K562 (cell line): ENCODE measurements around the gene AKAP14. TPM values are rescaled to one million over a fixed set of nuclear protein-coding genes. Genes with fewer than 3 reads are reported as not detected.

ENCODE experiments used
- ATF7 ChIP-seq: fragments of 450-650 bp; IDR thresholded peaks from 2 replicates; pipeline ENCODE4 v1.7.1; 2014; ENCODE audit warnings: mild to moderate bottlenecking, moderate library complexity
- CLOCK ChIP-seq: fragments of 250-450 bp; sonication (Bioruptor Pico); IDR thresholded peaks from 2 replicates; pipeline ENCODE4 v1.4.0; 2020; ENCODE audit warnings: mild to moderate bottlenecking, moderate library complexity, borderline replicate concordance
- DNMT1 ChIP-seq: fragments of 450-650 bp; IDR thresholded peaks from 2 replicates; pipeline ENCODE4 v1.6.1; 2016; ENCODE audit warnings: antibody characterized with exemption, mild to moderate bottlenecking
- PHF8 ChIP-seq: fragments of 200-600 bp; sonication (generic); IDR thresholded peaks from 2 replicates; pipeline ENCODE4 v1.6.1; 2012; ENCODE audit warnings: mixed run types, mild to moderate bottlenecking, inconsistent platforms, low read length, moderate library complexity, borderline replicate concordance
- RREB1 ChIP-seq: fragments of 250-450 bp; sonication (Bioruptor Pico); IDR thresholded peaks from 2 replicates; pipeline ENCODE4 v1.4.0; 2020
- TCF15 ChIP-seq: fragments of 250-450 bp; sonication (Bioruptor Pico); IDR thresholded peaks from 2 replicates; pipeline ENCODE4 v1.8.0; 2022; ENCODE audit warnings: moderate library complexity, mild to moderate bottlenecking, inconsistent platforms
- ZBTB1 ChIP-seq: sonication (generic); formaldehyde crosslinking; IDR thresholded peaks from 2 replicates; pipeline ENCODE4 v1.8.1; 2023; ENCODE audit warnings: missing genetic modification reagents, low read depth, mild to moderate bottlenecking, borderline replicate concordance
- ZNF197 ChIP-seq: fragments of 200-800 bp; sonication (Bioruptor generic); IDR thresholded peaks from 2 replicates; pipeline ENCODE4 v1.6.1; 2016; ENCODE audit warnings: low read depth, missing genetic modification characterization, missing compliant biosample characterization
- ZNF696 ChIP-seq: fragments of 250-450 bp; sonication (Bioruptor Pico); conservative IDR thresholded peaks from 2 replicates; pipeline ENCODE4 v1.4.0; 2020; ENCODE audit warnings: mild to moderate bottlenecking, moderate library complexity
- ZSCAN32 ChIP-seq: fragments of 450-650 bp; formaldehyde crosslinking; IDR thresholded peaks from 2 replicates; pipeline ENCODE4 v1.4.0; 2020; ENCODE audit warnings: mild to moderate bottlenecking, moderate library complexity
- polyA plus RNA-seq, 8 experiments: library from polyadenylated mRNA; depleted of rRNA in 4 of 8; stranded (reverse) in 5 of 8; unstranded in 3 of 8; fragments of >200 nt; fragmentation: Nextera tagmentation in 2 of 8; fragmentation: Illumina TruSeq in 1 of 8; extraction: Ambion mirVana in 2 of 8; extraction: Trizol in 1 of 8; gene quantifications; 2 replicates each; pipeline versions ENCODE4 v1.2.1 to v1.2.3, GENCODE V29; 2011 to 2014; ENCODE audit warnings: inconsistent platforms in 1 of 8, missing spikeins in 1 of 8
- total RNA-seq, 7 experiments: library from RNA; depleted of rRNA in 6 of 7; stranded (reverse); fragments of >200 nt in 6 of 7; fragmentation: Illumina TruSeq in 2 of 7; extraction: Trizol in 2 of 7; gene quantifications; 2 replicates each; pipeline versions ENCODE4 v1.2.1 to v1.2.3, GENCODE V29; 2011 to 2021; ENCODE audit warnings: low replicate concordance in 1 of 7

The AKAP14 gene
- total and polyA plus RNA-seq, 9 of the 15 experiments (the other 6 are each of a cell fraction or from before 2014, with no cell fraction given) = not detected

- TF ChIP-seq RREB1 (CRISPR knock-in tag) = peak; percentile 72; the same call in 1 of the 2 replicates
- TF ChIP-seq TCF15 = no peak
- peak; percentile 70; the same call in 1 of the 2 replicates for TF ChIP-seq PHF8
- TF ChIP-seq ZNF696 = no peak
- no peak for TF ChIP-seq CLOCK (CRISPR knock-in tag)
- no peak for TF ChIP-seq DNMT1
- peak; percentile 84 for TF ChIP-seq ATF7
- TF ChIP-seq ZBTB1 = 0 out of 2 replicates have a peak, but pooled peaks have one; percentile 38
- TF ChIP-seq ZSCAN32 (CRISPR knock-in tag) = no peak
- 0 out of 2 replicates have a peak, but pooled peaks have one; percentile 28 for TF ChIP-seq ZNF197 (CRISPR knock-in tag)
These were observed 47.7 kb downstream of the AKAP14 start, which contains the start of gene NKAP (continued) for GRCh38 chrX:119943185-119943988.
